B cell (primary cell): ENCODE measurements around the gene NRXN2. TPM values are rescaled to one million over a fixed set of nuclear protein-coding genes. Genes with fewer than 3 reads are reported as not detected.

Source experiments
- ATAC-seq: fragments of 200-7000 bp; cut with Tn5 transposase; one replicate; pipeline ENCODE4 v1.10.0; 2021; ENCODE audit warnings: low read depth, mild to moderate bottlenecking, moderate number of reproducible peaks, moderate library complexity
- CTCF ChIA-PET: fragments of 350-600 bp; sonication (Branson Sonifier 250); formaldehyde crosslinking; loops from one replicate; lab custom pipeline; 2021; ENCODE audit warnings: antibody characterized with exemption, inconsistent platforms; lab: Charles Lee
- POLR2A ChIA-PET: fragments of 350-600 bp; sonication (Branson Sonifier 250); formaldehyde crosslinking; loops from one replicate; lab custom pipeline; 2021; ENCODE audit warnings: antibody characterized with exemption; lab: Charles Lee
- DNase-seq: peaks from one replicate; pipeline ENCODE4 v3.0.0; 2013
- H2AFZ ChIP-seq: 2 replicates; pipeline ENCODE4 v1.6.1; 2012; ENCODE audit warnings: mild to moderate bottlenecking, low read depth, low read length; ENCODE audit not compliant: insufficient read depth, poor library complexity, severe bottlenecking
- H3K27ac ChIP-seq, 2 donors: 1 replicate in 1 of 2; 2 replicates in 1 of 2; pipeline ENCODE4 v1.5.1; 2012 to 2013; ENCODE audit warnings: low read length in 2 of 2, mild to moderate bottlenecking in 2 of 2, moderate library complexity in 1 of 2
- H3K27me3 ChIP-seq, 4 experiments: fragments of 200-600 bp in 1 of 4; sonication (generic) in 1 of 4; replicated peaks in 1 of 4; 1 replicate in 2 of 4; 2 replicates in 2 of 4; pipeline versions ENCODE4 v1.6.1 to v1.7.0; 2013 to 2016; ENCODE audit warnings: low read length in 3 of 4, mild to moderate bottlenecking in 2 of 4, mixed read lengths in 1 of 4, moderate library complexity in 1 of 4; ENCODE audit not compliant: insufficient read depth in 4 of 4, control insufficient read depth in 3 of 4; ENCODE audit errors: control extremely low read depth in 1 of 4
- H3K36me3 ChIP-seq, 2 experiments: replicated peaks in 1 of 2; 1 replicate in 1 of 2; 2 replicates in 1 of 2; pipeline versions ENCODE4 v1.6.1 to v1.7.1; 2013; ENCODE audit warnings: low read length in 1 of 2; ENCODE audit not compliant: insufficient read depth in 2 of 2, control insufficient read depth in 1 of 2; ENCODE audit errors: control extremely low read depth in 1 of 2, extremely low read depth in 1 of 2
- H3K4me1 ChIP-seq, 2 donors: fragments of 200-600 bp in 1 of 2; sonication (generic) in 1 of 2; 1 replicate in 1 of 2; 2 replicates in 1 of 2; pipeline versions ENCODE4 v1.5.1 to v1.6.1; 2013 to 2017; ENCODE audit warnings: low read length in 2 of 2; ENCODE audit not compliant: control insufficient read depth in 2 of 2, insufficient read depth in 2 of 2
- H3K4me2 ChIP-seq: replicated peaks from 2 replicates; pipeline ENCODE3; 2012; ENCODE audit warnings: mild to moderate bottlenecking, low read depth, low read length; ENCODE audit not compliant: poor library complexity, severe bottlenecking
- H3K4me3 ChIP-seq, 5 experiments: fragments of 200-600 bp in 1 of 5; sonication (generic) in 1 of 5; 1 replicate in 3 of 5; 2 replicates in 2 of 5; pipeline versions ENCODE4 v1.5.1 to v1.7.0; 2011 to 2016; ENCODE audit warnings: low read length in 4 of 5, mild to moderate bottlenecking in 4 of 5, low read depth in 2 of 5, control low read depth in 1 of 5, moderate library complexity in 1 of 5; ENCODE audit not compliant: insufficient read depth in 1 of 5; ENCODE audit errors: control extremely low read depth in 1 of 5, extremely low read depth in 1 of 5
- H3K79me2 ChIP-seq: fragments of 200-600 bp; sonication (generic); one replicate; pipeline ENCODE4 v1.6.0; 2016; ENCODE audit warnings: low read length; ENCODE audit not compliant: control insufficient read depth, insufficient read depth
- H3K9ac ChIP-seq: fragments of 200-600 bp; sonication (generic); 2 replicates; pipeline ENCODE4 v1.6.1; 2017; ENCODE audit warnings: mild to moderate bottlenecking, low read length, moderate library complexity
- H3K9me3 ChIP-seq, 3 donors: one replicate each; pipeline versions ENCODE4 v1.6.1 to v1.7.1; 2013; ENCODE audit warnings: low read length in 2 of 3; ENCODE audit not compliant: control insufficient read depth in 2 of 3, insufficient read depth in 1 of 3; ENCODE audit errors: control extremely low read depth in 1 of 3
- H4K20me1 ChIP-seq: 2 replicates; pipeline ENCODE4 v1.6.0; 2012; ENCODE audit warnings: mild to moderate bottlenecking, low read length; ENCODE audit not compliant: insufficient read depth, control insufficient read depth, poor library complexity, severe bottlenecking
- H3K27ac Mint-ChIP-seq: one replicate; pipeline ENCODE4 v1.8.0; 2021; ENCODE audit warnings: mixed read lengths
- H3K27me3 Mint-ChIP-seq: one replicate; pipeline ENCODE4 v1.8.0; 2021; ENCODE audit warnings: mixed read lengths
- H3K4me1 Mint-ChIP-seq: one replicate; pipeline ENCODE4 v1.8.0; 2021; ENCODE audit warnings: mixed read lengths
- H3K4me3 Mint-ChIP-seq: one replicate; pipeline ENCODE4 v1.8.0; 2021; ENCODE audit warnings: mixed read lengths
- H3K9me3 Mint-ChIP-seq: one replicate; pipeline ENCODE4 v1.8.0; 2022; ENCODE audit warnings: mixed read lengths; ENCODE audit not compliant: insufficient read depth
- EZH2 ChIP-seq: IDR thresholded peaks from 2 replicates; pipeline ENCODE4 v1.6.1; 2012; ENCODE audit warnings: borderline replicate concordance, low read depth, mild to moderate bottlenecking, moderate library complexity, low read length; ENCODE audit not compliant: insufficient read depth, poor library complexity, severe bottlenecking
- WGBS: methylation state at CpG from one replicate; pipeline ENCODE4 v1.1.5; 2013; ENCODE audit warnings: missing lambda C conversion rate; ENCODE audit not compliant: insufficient coverage; 5-methylcytosine and 5-hydroxymethylcytosine counted together
- intact Hi-C: fragments of 100-400 bp; cut with micrococcal nuclease; formaldehyde crosslinking; loops from one replicate; pipeline ENCODE4 v1.10.0; 2022
- polyA plus RNA-seq: library from polyadenylated mRNA; depleted of rRNA; stranded (reverse); fragments of >200 nt; gene quantifications from 2 replicates; pipeline ENCODE4 v1.2.3, GENCODE V29; 2012
- total RNA-seq, 2 donors: library from RNA; stranded (reverse); fragments of 120-200 nt in 1 of 2; gene quantifications; 1 replicate in 1 of 2; 2 replicates in 1 of 2; pipeline versions ENCODE4 v1.2.3 to v1.2.4, GENCODE V29; 2013 to 2022
- TF ChIP-seq, protein P1 (sequence below): fragments of 200-600 bp; IDR thresholded peaks from one replicate; pipeline ENCODE4 v1.8.0; 2022; ENCODE audit warnings: antibody characterized with exemption, mild to moderate bottlenecking

Gene NRXN2
- total and polyA plus RNA-seq, 2 donors (not counting 1 experiment from before 2014, with no cell fraction given): 0.01 to 0.52 TPM

- POLR2A ChIA-PET: no interaction called here
- intact Hi-C loops: loop anchor here (5.0 kb wide), 1 partner anchor 273 kb away; no protein-coding TSS in a partner anchor
- no peaks in the 10 kb centered on the region for H3K36me3 ChIP-seq
Observed at GRCh38 chr11:64720640-64721358, 2.2 kb downstream of the NRXN2 start.

More at GRCh38 chr11:64720640-64721358, 2.2 kb downstream of the NRXN2 start:
- TF ChIP-seq EZH2: no peak
- TF ChIP-seq, protein P1, sequence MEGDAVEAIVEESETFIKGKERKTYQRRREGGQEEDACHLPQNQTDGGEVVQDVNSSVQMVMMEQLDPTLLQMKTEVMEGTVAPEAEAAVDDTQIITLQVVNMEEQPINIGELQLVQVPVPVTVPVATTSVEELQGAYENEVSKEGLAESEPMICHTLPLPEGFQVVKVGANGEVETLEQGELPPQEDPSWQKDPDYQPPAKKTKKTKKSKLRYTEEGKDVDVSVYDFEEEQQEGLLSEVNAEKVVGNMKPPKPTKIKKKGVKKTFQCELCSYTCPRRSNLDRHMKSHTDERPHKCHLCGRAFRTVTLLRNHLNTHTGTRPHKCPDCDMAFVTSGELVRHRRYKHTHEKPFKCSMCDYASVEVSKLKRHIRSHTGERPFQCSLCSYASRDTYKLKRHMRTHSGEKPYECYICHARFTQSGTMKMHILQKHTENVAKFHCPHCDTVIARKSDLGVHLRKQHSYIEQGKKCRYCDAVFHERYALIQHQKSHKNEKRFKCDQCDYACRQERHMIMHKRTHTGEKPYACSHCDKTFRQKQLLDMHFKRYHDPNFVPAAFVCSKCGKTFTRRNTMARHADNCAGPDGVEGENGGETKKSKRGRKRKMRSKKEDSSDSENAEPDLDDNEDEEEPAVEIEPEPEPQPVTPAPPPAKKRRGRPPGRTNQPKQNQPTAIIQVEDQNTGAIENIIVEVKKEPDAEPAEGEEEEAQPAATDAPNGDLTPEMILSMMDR: no peak
- Mint-ChIP-seq H3K4me1 (peaks cover 24% of the 10 kb centered on the region), H3K27ac (peak overlapping the region; percentile 28), H3K4me3 (no peak overlapping the region), H3K27me3 (peaks cover 53% of the 10 kb centered on the region), H3K9me3 (no peaks in the 10 kb centered on the region)
- Histone ChIP-seq H3K4me2 (no peak overlapping the region), H3K9me3 (peaks cover 0 to 3% (median 0%) of the 10 kb centered on the region in 3 donors), H3K4me3 (no peak overlapping the region), H3K27me3 (peaks cover 0 to 60% (median 14%) of the 10 kb centered on the region in 4 experiments), H3K27ac (no peak overlapping the region), H2AFZ (no peak overlapping the region), H3K4me1 (peaks cover 13 to 23% of the 10 kb centered on the region in 2 donors), H4K20me1 (peaks cover 22% of the 10 kb centered on the region), H3K79me2 (no peaks in the 10 kb centered on the region), H3K9ac (no peak overlapping the region)
- WGBS: 93% methylated on average over 10 of the region's 12 CpGs
- CTCF ChIA-PET: interaction anchor here (3.2 kb wide), 1 partner anchor 32 kb away, joined by 15 read pairs; no protein-coding TSS in a partner anchor
- DNase-seq (no peak), ATAC-seq (no peak)
